GM23338 (cell line): Measurements from ENCODE around the gene PEX16. TPM values are rescaled to one million over a fixed set of nuclear protein-coding genes. Genes with fewer than 3 reads are reported as not detected.

Experiments used
- ATAC-seq: fragments of 200-7000 bp; cut with Tn5 transposase; 3 replicates; pipeline ENCODE4 v1.9.1; 2020
- DNase-seq: peaks from one replicate; pipeline ENCODE4 v3.0.0-alpha.2; 2015; ENCODE audit warnings: low spot score
- H2AFZ ChIP-seq: fragments of 200-600 bp; sonication (generic); 2 replicates; pipeline ENCODE4 v1.8.0; 2016; ENCODE audit warnings: antibody characterized with exemption, mild to moderate bottlenecking, moderate library complexity
- H3F3A ChIP-seq: fragments of 200-600 bp; sonication (generic); replicated peaks from 2 replicates; pipeline ENCODE4 v1.8.0; 2017; ENCODE audit warnings: antibody characterized with exemption, mixed run types, low read depth
- H3K27ac ChIP-seq: fragments of 200-600 bp; sonication (generic); 2 replicates; pipeline ENCODE4 v1.6.1; 2016; ENCODE audit warnings: low read depth
- H3K27me3 ChIP-seq: fragments of 200-600 bp; sonication (generic); 2 replicates; pipeline ENCODE4 v1.8.0; 2016; ENCODE audit warnings: mild to moderate bottlenecking, mixed run types, moderate library complexity; ENCODE audit not compliant: insufficient read depth
- H3K36me3 ChIP-seq: fragments of 200-600 bp; sonication (generic); 2 replicates; pipeline ENCODE4 v1.8.0; 2016; ENCODE audit warnings: mild to moderate bottlenecking; ENCODE audit not compliant: insufficient read depth
- H3K4me1 ChIP-seq: fragments of 200-600 bp; sonication (generic); 2 replicates; pipeline ENCODE4 v1.8.0; 2016; ENCODE audit warnings: mild to moderate bottlenecking, moderate library complexity; ENCODE audit not compliant: insufficient read depth
- H3K4me2 ChIP-seq: fragments of 200-600 bp; sonication (generic); 2 replicates; pipeline ENCODE4 v1.7.1; 2017; ENCODE audit warnings: mixed run types
- H3K4me3 ChIP-seq: fragments of 200-600 bp; sonication (generic); 2 replicates; pipeline ENCODE4 v1.6.1; 2016; ENCODE audit warnings: mixed run types
- H3K79me2 ChIP-seq: fragments of 200-600 bp; sonication (generic); replicated peaks from 2 replicates; pipeline ENCODE4 v1.8.0; 2017; ENCODE audit warnings: mild to moderate bottlenecking; ENCODE audit not compliant: insufficient read depth
- H3K9me2 ChIP-seq: fragments of 200-600 bp; sonication (generic); 2 replicates; pipeline ENCODE4 v1.8.0; 2017; ENCODE audit not compliant: insufficient read depth
- H4K20me1 ChIP-seq: fragments of 200-600 bp; sonication (generic); replicated peaks from 2 replicates; pipeline ENCODE4 v1.8.0; 2017; ENCODE audit warnings: mild to moderate bottlenecking; ENCODE audit not compliant: insufficient read depth
- H3K27ac Mint-ChIP-seq: 2 replicates; pipeline ENCODE4 v1.8.0; 2020; ENCODE audit warnings: inconsistent platforms, mild to moderate bottlenecking, moderate library complexity, mixed read lengths
- H3K27me3 Mint-ChIP-seq: 3 replicates; pipeline ENCODE4 v1.8.0; 2022; ENCODE audit warnings: low read depth, mild to moderate bottlenecking, moderate library complexity, mixed read lengths, inconsistent platforms; ENCODE audit not compliant: insufficient read depth, poor library complexity
- H3K36me3 Mint-ChIP-seq: 3 replicates; pipeline ENCODE4 v1.8.0; 2021; ENCODE audit warnings: low read depth, mild to moderate bottlenecking, inconsistent platforms, moderate library complexity, mixed read lengths
- H3K4me1 Mint-ChIP-seq: 3 replicates; pipeline ENCODE4 v1.8.0; 2020; ENCODE audit warnings: mild to moderate bottlenecking, inconsistent platforms, mixed read lengths
- H3K4me3 Mint-ChIP-seq: 3 replicates; pipeline ENCODE4 v1.8.0; 2021; ENCODE audit warnings: moderate library complexity, mild to moderate bottlenecking, inconsistent platforms, mixed read lengths
- H3K9me3 Mint-ChIP-seq: 3 replicates; pipeline ENCODE4 v1.8.0; 2020; ENCODE audit warnings: moderate library complexity, mild to moderate bottlenecking, inconsistent platforms, mixed read lengths
- CREB1 ChIP-seq: fragments of 250-450 bp; sonication (Bioruptor Pico); IDR thresholded peaks from 2 replicates; pipeline ENCODE4 v1.5.0; 2020; ENCODE audit warnings: low read depth, mild to moderate bottlenecking, moderate library complexity
- CTCF ChIP-seq, 2 experiments: fragments of 200-600 bp in 1 of 2; sonication (generic) in 1 of 2; conservative IDR thresholded peaks; 2 replicates each; pipeline versions ENCODE4 v1.5.1 to v1.6.1; 2016 to 2017; ENCODE audit warnings: antibody characterized with exemption in 2 of 2, low read depth in 2 of 2, mild to moderate bottlenecking in 2 of 2, moderate library complexity in 1 of 2
- EZH2 ChIP-seq: fragments of 200-600 bp; sonication (generic); IDR thresholded peaks from one replicate; pipeline ENCODE4 v1.8.0; 2017; ENCODE audit warnings: antibody characterized with exemption, mild to moderate bottlenecking, low read depth; ENCODE audit not compliant: unreplicated experiment
- EZH2phosphoT487 ChIP-seq: fragments of 200-600 bp; sonication (generic); IDR thresholded peaks from one replicate; pipeline ENCODE4 v1.8.1; 2018; ENCODE audit warnings: antibody characterized with exemption; ENCODE audit not compliant: unreplicated experiment
- JUNB ChIP-seq: IDR thresholded peaks from one replicate; pipeline ENCODE4 v1.6.1; 2016; ENCODE audit warnings: antibody characterized with exemption; ENCODE audit not compliant: unreplicated experiment
- NANOG ChIP-seq: IDR thresholded peaks from 2 replicates; pipeline ENCODE4 v1.6.1; 2016; ENCODE audit warnings: antibody characterized with exemption, borderline replicate concordance
- POLR2AphosphoS5 ChIP-seq: IDR thresholded peaks from 2 replicates; pipeline ENCODE4 v1.6.1; 2016; ENCODE audit warnings: antibody characterized with exemption, low read depth
- REST ChIP-seq: IDR thresholded peaks from one replicate; pipeline ENCODE4 v1.6.1; 2018; ENCODE audit warnings: antibody characterized with exemption; ENCODE audit not compliant: unreplicated experiment
- STAT1 ChIP-seq: IDR thresholded peaks from one replicate; pipeline ENCODE4 v1.6.1; 2016; ENCODE audit warnings: antibody characterized with exemption; ENCODE audit not compliant: unreplicated experiment
- ZNF114 ChIP-seq: fragments of 250-450 bp; sonication (Bioruptor Pico); IDR thresholded peaks from 2 replicates; pipeline ENCODE4 v1.5.0; 2020; ENCODE audit warnings: mild to moderate bottlenecking, moderate library complexity
- ZNF331 ChIP-seq: fragments of 250-450 bp; sonication (Bioruptor Pico); IDR thresholded peaks from 2 replicates; pipeline ENCODE4 v1.5.0; 2020; ENCODE audit warnings: low read depth, mild to moderate bottlenecking, moderate library complexity
- ZNF462 ChIP-seq: fragments of 250-450 bp; sonication (Bioruptor Pico); IDR thresholded peaks from 2 replicates; pipeline ENCODE4 v1.5.0; 2020; ENCODE audit warnings: mild to moderate bottlenecking, moderate library complexity
- polyA plus RNA-seq: library from polyadenylated mRNA; unstranded; fragments of >200 nt; fragmentation: Nextera tagmentation; extraction: Ambion mirVana; gene quantifications from 2 replicates; pipeline ENCODE4 v1.2.1, GENCODE V29; 2016
- total RNA-seq: library from RNA; depleted of rRNA; stranded (reverse); fragments of >200 nt; shearing (Covaris generic); gene quantifications from 2 replicates; pipeline ENCODE4 v1.2.3, GENCODE V29; 2014
- TF ChIP-seq, protein P1 (sequence below): IDR thresholded peaks from 2 replicates; pipeline ENCODE4 v1.6.1; 2016; ENCODE audit warnings: antibody characterized with exemption

The PEX16 gene
- total and polyA plus RNA-seq, 2 experiments from 2014 or later: 23.3 to 34.1 TPM

DNA sequence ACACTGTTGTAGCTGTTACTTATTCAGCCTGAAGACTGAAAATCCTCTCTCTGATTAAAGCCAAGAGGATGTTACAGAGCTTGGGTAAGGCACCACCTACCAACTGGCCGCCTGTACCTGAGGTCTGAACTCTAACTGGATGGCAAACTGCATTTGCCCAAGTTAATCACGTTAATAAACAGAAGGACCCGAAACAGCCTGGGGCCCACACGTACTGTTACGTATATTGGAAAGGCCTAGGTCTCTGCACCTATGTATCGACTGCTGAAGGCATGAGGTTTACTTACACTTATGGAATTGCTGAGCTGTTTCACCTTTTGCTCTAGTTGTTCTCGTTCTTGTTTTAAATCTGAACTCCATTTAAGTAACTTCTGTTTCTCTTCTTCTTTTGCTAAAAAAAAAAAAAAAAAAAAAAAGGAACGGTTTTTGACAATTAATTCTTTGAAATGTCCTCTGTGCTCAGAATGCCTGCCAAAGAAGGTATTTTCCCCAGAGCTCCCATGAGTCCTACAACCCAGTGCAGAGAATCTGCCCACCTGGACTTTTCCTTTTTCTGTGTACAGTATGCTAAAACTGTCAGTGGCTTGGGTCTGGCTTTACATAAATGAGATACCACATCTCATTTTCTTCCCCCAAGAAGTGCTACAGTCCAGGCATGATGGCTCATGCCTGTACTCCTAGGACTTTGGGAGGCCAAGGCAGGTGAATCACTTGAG, 17.8 kb upstream of the PEX16 start:
- H3K27me3 ChIP-seq: no peaks in the 10 kb centered on the region
- no peaks in the 10 kb centered on the region for H3K9me2 ChIP-seq
- H3K4me3 ChIP-seq: no peak overlapping the region
- DNase-seq (no peak), ATAC-seq (no peak)
- H4K20me1 ChIP-seq: peaks cover 4% of the 10 kb centered on the region
- H3K9me3 Mint-ChIP-seq: no peaks in the 10 kb centered on the region
- H3K4me1 Mint-ChIP-seq: peaks cover 21% of the 10 kb centered on the region
- no peak overlapping the region for H3K4me2 ChIP-seq
- no peak overlapping the region for H3K27ac Mint-ChIP-seq
- no peaks in the 10 kb centered on the region; the same call in 1 of the 2 replicates for H3K4me1 ChIP-seq
- H3K36me3 Mint-ChIP-seq: peaks cover 18% of the 10 kb centered on the region
- H3K4me3 Mint-ChIP-seq: no peak overlapping the region
- H2AFZ ChIP-seq: no peak overlapping the region
- 0 out of 2 replicates have a peak, but pooled peaks cover 3% of the 10 kb centered on the region for H3F3A ChIP-seq
- no peak for TF ChIP-seq POLR2AphosphoS5
- no peak for TF ChIP-seq JUNB
- TF ChIP-seq NANOG: no peak
- TF ChIP-seq STAT1: no peak
- no peak for TF ChIP-seq CTCF (conservative IDR thresholded peaks at IDR 0.05; ENCODE audit: low read depth in 2 of 2)
- no peak for TF ChIP-seq ZNF331 (CRISPR knock-in tag)
- no peak for TF ChIP-seq CREB1 (CRISPR knock-in tag)
- TF ChIP-seq, protein P1, sequence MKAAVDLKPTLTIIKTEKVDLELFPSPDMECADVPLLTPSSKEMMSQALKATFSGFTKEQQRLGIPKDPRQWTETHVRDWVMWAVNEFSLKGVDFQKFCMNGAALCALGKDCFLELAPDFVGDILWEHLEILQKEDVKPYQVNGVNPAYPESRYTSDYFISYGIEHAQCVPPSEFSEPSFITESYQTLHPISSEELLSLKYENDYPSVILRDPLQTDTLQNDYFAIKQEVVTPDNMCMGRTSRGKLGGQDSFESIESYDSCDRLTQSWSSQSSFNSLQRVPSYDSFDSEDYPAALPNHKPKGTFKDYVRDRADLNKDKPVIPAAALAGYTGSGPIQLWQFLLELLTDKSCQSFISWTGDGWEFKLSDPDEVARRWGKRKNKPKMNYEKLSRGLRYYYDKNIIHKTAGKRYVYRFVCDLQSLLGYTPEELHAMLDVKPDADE: no peak
- TF ChIP-seq EZH2phosphoT487: no peak
- no peak for TF ChIP-seq REST
- no peak for TF ChIP-seq ZNF114
- TF ChIP-seq ZNF462: no peak
- no peak for TF ChIP-seq EZH2
- peaks cover 11% of the 10 kb centered on the region; the same call in 1 of the 2 replicates for H3K36me3 ChIP-seq
- peak overlapping the region; percentile 55; the same call in 1 of the 2 replicates for H3K27ac ChIP-seq
- peaks cover 7% of the 10 kb centered on the region for H3K27me3 Mint-ChIP-seq
- H3K79me2 ChIP-seq: 0 out of 2 replicates have a peak, but pooled peaks cover 2% of the 10 kb centered on the region
